Vagina (tissue), 2 donors: Measurements from ENCODE around the gene IFRD1. TPM values are rescaled to one million over a fixed set of nuclear protein-coding genes. Genes with fewer than 3 reads are reported as not detected.
A peak's percentile ranks its signal among the peaks of the same experiment; 100 is the strongest.
"Not testable (repeated sequence)": the region's sequence is repeated elsewhere in the genome, so short reads cannot be mapped to it uniquely, and the experiment has no call there.

Source experiments
- DNase-seq, 2 donors: peaks; one replicate each; pipeline ENCODE4 v3.0.0-alpha.2; 2017; ENCODE audit errors: extremely low spot score in 2 of 2
- H3K27ac ChIP-seq: fragments of 200-600 bp; sonication (generic); one replicate; pipeline ENCODE4 v1.5.1; 2019
- H3K27me3 ChIP-seq: fragments of 200-600 bp; sonication (generic); one replicate; pipeline ENCODE4 v1.5.1; 2019
- H3K36me3 ChIP-seq, 2 donors: fragments of 200-600 bp; sonication (generic); one replicate each; pipeline ENCODE4 v1.5.1; 2017 to 2019
- H3K4me1 ChIP-seq: fragments of 200-600 bp; sonication (generic); one replicate; pipeline ENCODE4 v1.5.1; 2019
- H3K4me3 ChIP-seq, 2 donors: fragments of 200-600 bp; sonication (generic); 1 replicate in 1 of 2; 2 replicates in 1 of 2; pipeline ENCODE4 v1.5.1; 2016 to 2019
- H3K9me3 ChIP-seq: fragments of 200-600 bp; sonication (generic); one replicate; pipeline ENCODE4 v1.5.1; 2019
- POLR2A ChIP-seq, 2 donors: fragments of 450-650 bp; IDR thresholded peaks; one replicate each; pipeline ENCODE4 v1.6.1; 2017; ENCODE audit warnings: antibody characterized with exemption in 2 of 2, mild to moderate bottlenecking in 2 of 2, moderate library complexity in 2 of 2
- POLR2AphosphoS5 ChIP-seq, 2 donors: sonication (generic); formaldehyde crosslinking; IDR thresholded peaks; one replicate each; pipeline ENCODE4 v1.9.0; 2017; ENCODE audit warnings: antibody characterized with exemption in 2 of 2, mild to moderate bottlenecking in 2 of 2, low read depth in 1 of 2; ENCODE audit not compliant: insufficient read depth in 1 of 2
- intact Hi-C: fragments of 100-400 bp; cut with DNase I; formaldehyde crosslinking; loops from one replicate; pipeline ENCODE4 v1.15.1; 2023
- total RNA-seq: library from RNA; depleted of rRNA; stranded (reverse); fragments of >200 nt; gene quantifications from one replicate; pipeline ENCODE4 v1.2.3, GENCODE V29; 2016
- TF ChIP-seq, protein P1 (sequence below), 3 experiments: fragments of 450-650 bp in 2 of 3; fragments of 200-600 bp in 1 of 3; sonication (generic) in 1 of 3; IDR thresholded peaks; one replicate each; pipeline ENCODE4 v1.5.1; 2017 to 2019; ENCODE audit warnings: antibody characterized with exemption in 3 of 3, mild to moderate bottlenecking in 2 of 3, moderate library complexity in 2 of 3

IFRD1 gene
- total RNA-seq, 1 donor from 2014 or later, result 70.2 TPM

- Histone ChIP-seq H3K4me1 (peaks cover 56% of the 10 kb centered on the region), H3K27me3 (no peaks in the 10 kb centered on the region)
Observed at GRCh38 chr7:112453505-112454171, 3.4 kb downstream of the IFRD1 start.

DNA sequence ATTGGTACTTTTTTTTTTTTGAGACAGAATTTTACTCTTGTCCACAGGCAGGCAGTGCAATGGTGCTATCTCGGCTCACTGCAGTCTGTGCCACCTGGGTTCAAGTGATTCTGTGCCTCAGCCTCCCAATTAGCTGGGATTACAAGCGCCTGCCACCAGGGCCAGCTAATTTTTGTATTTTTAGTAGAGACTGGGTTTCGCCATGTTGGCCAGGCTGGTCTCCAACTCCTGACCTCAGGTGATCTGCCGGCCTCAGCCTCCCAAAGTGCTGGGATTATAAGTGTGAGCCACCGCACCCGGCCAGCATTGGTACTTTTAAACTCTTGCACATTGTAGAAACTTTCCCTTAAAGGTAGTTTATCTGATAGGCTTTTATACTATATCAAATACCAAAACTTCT is 3.9 kb downstream of the IFRD1 start:
- intact Hi-C loops, result not testable (repeated sequence)
- Histone ChIP-seq H3K27ac (peak overlapping the region; percentile 100), H3K4me3 (peak overlapping the region in 1 of 2 donors; percentile 98)

More at GRCh38 chr7:112453505-112454171, 3.4 kb downstream of the IFRD1 start:
- TF ChIP-seq, protein P1, sequence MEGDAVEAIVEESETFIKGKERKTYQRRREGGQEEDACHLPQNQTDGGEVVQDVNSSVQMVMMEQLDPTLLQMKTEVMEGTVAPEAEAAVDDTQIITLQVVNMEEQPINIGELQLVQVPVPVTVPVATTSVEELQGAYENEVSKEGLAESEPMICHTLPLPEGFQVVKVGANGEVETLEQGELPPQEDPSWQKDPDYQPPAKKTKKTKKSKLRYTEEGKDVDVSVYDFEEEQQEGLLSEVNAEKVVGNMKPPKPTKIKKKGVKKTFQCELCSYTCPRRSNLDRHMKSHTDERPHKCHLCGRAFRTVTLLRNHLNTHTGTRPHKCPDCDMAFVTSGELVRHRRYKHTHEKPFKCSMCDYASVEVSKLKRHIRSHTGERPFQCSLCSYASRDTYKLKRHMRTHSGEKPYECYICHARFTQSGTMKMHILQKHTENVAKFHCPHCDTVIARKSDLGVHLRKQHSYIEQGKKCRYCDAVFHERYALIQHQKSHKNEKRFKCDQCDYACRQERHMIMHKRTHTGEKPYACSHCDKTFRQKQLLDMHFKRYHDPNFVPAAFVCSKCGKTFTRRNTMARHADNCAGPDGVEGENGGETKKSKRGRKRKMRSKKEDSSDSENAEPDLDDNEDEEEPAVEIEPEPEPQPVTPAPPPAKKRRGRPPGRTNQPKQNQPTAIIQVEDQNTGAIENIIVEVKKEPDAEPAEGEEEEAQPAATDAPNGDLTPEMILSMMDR (IDR thresholded peaks at IDR 0.05), result no peak
- TF ChIP-seq POLR2A (IDR thresholded peaks at IDR 0.05) (no peak), POLR2AphosphoS5 (IDR thresholded peaks at IDR 0.05; ENCODE audit: insufficient read depth in 1 of 2, low read depth in 1 of 2) (peak; percentile 16 to 69)
- Histone ChIP-seq H3K9me3 (no peaks in the 10 kb centered on the region), H3K4me3 (peak overlapping the region; percentile 7 to 98), H3K36me3 (peaks cover 0 to 26% of the 10 kb centered on the region in 2 donors), H3K27ac (peak overlapping the region; percentile 100)
- DNase-seq, result no peak
- intact Hi-C loops, result no loop called here

DNA sequence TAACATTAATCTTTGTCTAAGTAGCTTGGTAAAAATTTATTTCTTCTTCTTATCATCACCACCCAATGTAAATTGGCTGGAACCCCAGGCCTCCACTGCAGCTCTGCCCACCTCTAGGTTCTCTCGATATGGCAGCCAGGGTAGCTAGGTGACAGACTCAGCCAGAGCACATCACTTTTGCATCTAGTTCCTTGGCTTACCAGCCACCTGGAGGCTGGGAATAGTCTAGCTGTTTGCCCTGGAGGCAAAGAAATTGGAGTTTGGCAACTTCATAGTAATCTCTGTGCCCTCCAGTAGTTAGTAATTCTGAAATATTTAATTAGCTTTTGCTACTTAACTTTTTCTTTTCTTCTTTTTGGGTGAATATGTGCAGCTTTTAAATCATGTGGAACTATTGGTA is 9.4 kb downstream of the IFRD1 start:
- intact Hi-C loops, result no loop called here
- H3K4me3 ChIP-seq, result no peak overlapping the region
- H3K36me3 ChIP-seq, result peaks cover 0 to 82% of the 10 kb centered on the region in 2 donors
- TF ChIP-seq, protein P1 (IDR thresholded peaks at IDR 0.05), result no peak
- TF ChIP-seq POLR2AphosphoS5 (IDR thresholded peaks at IDR 0.05; ENCODE audit: insufficient read depth in 1 of 2, low read depth in 1 of 2), result no peak
- no peak for TF ChIP-seq POLR2A (IDR thresholded peaks at IDR 0.05)
- H3K27ac ChIP-seq, result no peak overlapping the region
- H3K9me3 ChIP-seq, result no peaks in the 10 kb centered on the region
- peaks cover 26% of the 10 kb centered on the region for H3K4me1 ChIP-seq
- no peak for DNase-seq
- no peaks in the 10 kb centered on the region for H3K27me3 ChIP-seq

More for the DNA sequence above, 3.9 kb downstream of the IFRD1 start:
- H3K9me3 ChIP-seq, H3K27me3 ChIP-seq, DNase-seq: not testable (repeated sequence)
- H3K36me3 ChIP-seq, result peaks cover 0 to 31% of the 10 kb centered on the region in 2 donors
- peaks cover 51% of the 10 kb centered on the region for H3K4me1 ChIP-seq

DNA sequence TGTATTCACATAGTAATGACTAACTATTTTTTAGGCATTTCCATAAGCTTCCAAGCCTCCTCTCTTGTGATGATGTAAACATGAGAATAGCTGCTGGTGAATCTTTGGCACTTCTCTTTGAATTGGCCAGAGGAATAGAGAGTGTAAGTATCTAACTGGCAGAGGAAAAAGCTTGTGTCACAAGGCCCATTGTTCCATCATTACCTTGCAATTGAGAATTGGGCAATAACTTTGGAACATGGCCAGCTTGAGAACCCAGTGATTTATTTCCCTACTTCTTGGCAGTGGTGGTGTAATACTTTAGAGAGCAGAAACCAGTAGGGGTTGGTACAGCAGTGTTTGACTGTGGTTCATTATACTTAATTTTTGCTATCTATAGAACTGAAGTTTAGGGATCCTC is 12.0 kb downstream of the IFRD1 start:
- peaks cover 0 to 74% of the 10 kb centered on the region in 2 donors for H3K36me3 ChIP-seq
- intact Hi-C loops, result no loop called here
- no peaks in the 10 kb centered on the region for H3K9me3 ChIP-seq
- peaks cover 15% of the 10 kb centered on the region for H3K4me1 ChIP-seq
- no peak for DNase-seq
- no peak overlapping the region for H3K4me3 ChIP-seq
- no peak overlapping the region for H3K27ac ChIP-seq
- no peaks in the 10 kb centered on the region for H3K27me3 ChIP-seq
- TF ChIP-seq, protein P1 (IDR thresholded peaks at IDR 0.05), result no peak
- TF ChIP-seq POLR2AphosphoS5 (IDR thresholded peaks at IDR 0.05; ENCODE audit: insufficient read depth in 1 of 2, low read depth in 1 of 2), result peak in 1 of 2 donors; percentile 83

- Histone ChIP-seq H3K36me3 (peaks cover 3 to 62% of the 10 kb centered on the region in 2 donors), H3K4me1 (no peaks in the 10 kb centered on the region), H3K27ac (no peak overlapping the region), H3K4me3 (no peak overlapping the region), H3K9me3 (no peaks in the 10 kb centered on the region), H3K27me3 (no peaks in the 10 kb centered on the region)
- intact Hi-C loops, result no loop called here
- no peak for DNase-seq
- TF ChIP-seq POLR2AphosphoS5 (IDR thresholded peaks at IDR 0.05; ENCODE audit: insufficient read depth in 1 of 2, low read depth in 1 of 2), result no peak
- TF ChIP-seq POLR2A (IDR thresholded peaks at IDR 0.05), result no peak
- TF ChIP-seq, protein P1 (IDR thresholded peaks at IDR 0.05), result no peak
Observed at GRCh38 chr7:112467867-112468266, 17.6 kb downstream of the IFRD1 start.
